Tibial artery (tissue), 4 donors: ENCODE data around the gene LHX6.

Source experiments
- DNase-seq, 2 donors: peaks; one replicate each; pipeline ENCODE4 v3.0.0-alpha.2; 2019
- H3K27ac ChIP-seq, 2 donors: fragments of 200-600 bp; sonication (generic) in 1 of 2; 1 replicate in 1 of 2; 2 replicates in 1 of 2; pipeline ENCODE4 v1.5.1; 2018 to 2019; ENCODE audit warnings: mild to moderate bottlenecking in 1 of 2
- H3K27me3 ChIP-seq, 2 donors: fragments of 200-600 bp; sonication (generic) in 1 of 2; one replicate each; pipeline versions ENCODE4 v1.5.1 to v1.6.0; 2016 to 2019
- H3K36me3 ChIP-seq, 3 donors: fragments of 200-600 bp; sonication (generic) in 2 of 3; one replicate each; pipeline ENCODE4 v1.5.1; 2016 to 2019; ENCODE audit warnings: mild to moderate bottlenecking in 2 of 3
- H3K4me1 ChIP-seq, 4 donors: fragments of 200-600 bp; sonication (generic) in 2 of 4; 1 replicate in 3 of 4; 2 replicates in 1 of 4; pipeline ENCODE4 v1.5.1; 2016 to 2019
- H3K4me3 ChIP-seq, 2 donors: fragments of 200-600 bp; sonication (generic) in 1 of 2; 1 replicate in 1 of 2; 2 replicates in 1 of 2; pipeline ENCODE4 v1.5.1; 2018 to 2019; ENCODE audit warnings: mild to moderate bottlenecking in 2 of 2
- H3K9me3 ChIP-seq, 3 donors: fragments of 200-600 bp; sonication (generic) in 1 of 3; one replicate each; pipeline ENCODE4 v1.5.1; 2016 to 2019
- CTCF ChIP-seq, 2 experiments: fragments of 200-600 bp in 1 of 2; fragments of 450-650 bp in 1 of 2; IDR thresholded peaks; one replicate each; pipeline ENCODE4 v1.5.1; 2017 to 2019; ENCODE audit warnings: antibody characterized with exemption in 2 of 2, mild to moderate bottlenecking in 1 of 2, moderate library complexity in 1 of 2
- intact Hi-C: fragments of 100-400 bp; cut with DNase I; formaldehyde crosslinking; loops from one replicate; pipeline ENCODE4 v1.15.0; 2023; ENCODE audit warnings: low total_unique reads

The LHX6 gene

GRCh38 chr9:122220673-122221182 lies 8.0 kb downstream of the LHX6 start:
- no peaks in the 10 kb centered on the region for H3K36me3 ChIP-seq
- TF ChIP-seq CTCF (IDR thresholded peaks at IDR 0.05) = no peak
- H3K27ac ChIP-seq = no peak overlapping the region
- H3K4me1 ChIP-seq = peaks cover 0 to 43% (median 19%) of the 10 kb centered on the region in 4 donors
- no peaks in the 10 kb centered on the region for H3K9me3 ChIP-seq
- peaks cover 0 to 96% of the 10 kb centered on the region in 2 donors for H3K27me3 ChIP-seq
- no peak overlapping the region for H3K4me3 ChIP-seq
- DNase-seq = no peak
- intact Hi-C loops = no loop called here

GRCh38 chr9:122219856-122220672 lies 8.7 kb downstream of the LHX6 start:
- no peaks in the 10 kb centered on the region for H3K36me3 ChIP-seq
- no peak for TF ChIP-seq CTCF (IDR thresholded peaks at IDR 0.05)
- peaks cover 0 to 96% of the 10 kb centered on the region in 2 donors for H3K27me3 ChIP-seq
- DNase-seq = no peak
- intact Hi-C loops = no loop called here
- peaks cover 0 to 41% (median 18%) of the 10 kb centered on the region in 4 donors for H3K4me1 ChIP-seq
- H3K9me3 ChIP-seq = no peaks in the 10 kb centered on the region
- H3K4me3 ChIP-seq = peak overlapping the region in 1 of 2 donors; percentile 25
- H3K27ac ChIP-seq = no peak overlapping the region

- H3K36me3 ChIP-seq = no peaks in the 10 kb centered on the region
- DNase-seq = no peak
These were observed 9.6 kb downstream of the LHX6 start for GRCh38 chr9:122218935-122219855.

GRCh38 chr9:122218071-122218934 lies 10.5 kb downstream of the LHX6 start:
- Histone ChIP-seq H3K27ac (no peak overlapping the region), H3K36me3 (no peaks in the 10 kb centered on the region), H3K27me3 (peaks cover 8 to 96% of the 10 kb centered on the region in 2 donors), H3K4me3 (no peak overlapping the region), H3K4me1 (peaks cover 0 to 55% (median 27%) of the 10 kb centered on the region in 4 donors), H3K9me3 (no peaks in the 10 kb centered on the region)
- no peak for TF ChIP-seq CTCF (IDR thresholded peaks at IDR 0.05)
- no peak for DNase-seq
- intact Hi-C loops = no loop called here

More at GRCh38 chr9:122218935-122219855, 9.6 kb downstream of the LHX6 start:
- TF ChIP-seq CTCF (IDR thresholded peaks at IDR 0.05) = no peak
- H3K4me3 ChIP-seq = peak overlapping the region in 1 of 2 donors; percentile 25
- peaks cover 0 to 46% (median 19%) of the 10 kb centered on the region in 4 donors for H3K4me1 ChIP-seq
- peaks cover 0 to 95% of the 10 kb centered on the region in 2 donors for H3K27me3 ChIP-seq
- H3K9me3 ChIP-seq = no peaks in the 10 kb centered on the region
- no peak overlapping the region for H3K27ac ChIP-seq
- intact Hi-C loops = no loop called here

- Histone ChIP-seq H3K4me1 (peaks cover 0 to 56% (median 29%) of the 10 kb centered on the region in 4 donors), H3K27ac (no peak overlapping the region), H3K9me3 (no peaks in the 10 kb centered on the region), H3K36me3 (no peaks in the 10 kb centered on the region), H3K27me3 (peaks cover 8 to 96% of the 10 kb centered on the region in 2 donors), H3K4me3 (no peak overlapping the region)
- TF ChIP-seq CTCF (IDR thresholded peaks at IDR 0.05) = no peak
- intact Hi-C loops = no loop called here
- DNase-seq = no peak
These were observed 11.1 kb downstream of the LHX6 start for GRCh38 chr9:122217640-122218039.
